ENCODE data around the gene SLC4A5.
"Not testable (repeated sequence)": the region's sequence is repeated elsewhere in the genome, so short reads cannot be mapped to it uniquely, and the experiment has no call there.

Gene SLC4A5

DNA sequence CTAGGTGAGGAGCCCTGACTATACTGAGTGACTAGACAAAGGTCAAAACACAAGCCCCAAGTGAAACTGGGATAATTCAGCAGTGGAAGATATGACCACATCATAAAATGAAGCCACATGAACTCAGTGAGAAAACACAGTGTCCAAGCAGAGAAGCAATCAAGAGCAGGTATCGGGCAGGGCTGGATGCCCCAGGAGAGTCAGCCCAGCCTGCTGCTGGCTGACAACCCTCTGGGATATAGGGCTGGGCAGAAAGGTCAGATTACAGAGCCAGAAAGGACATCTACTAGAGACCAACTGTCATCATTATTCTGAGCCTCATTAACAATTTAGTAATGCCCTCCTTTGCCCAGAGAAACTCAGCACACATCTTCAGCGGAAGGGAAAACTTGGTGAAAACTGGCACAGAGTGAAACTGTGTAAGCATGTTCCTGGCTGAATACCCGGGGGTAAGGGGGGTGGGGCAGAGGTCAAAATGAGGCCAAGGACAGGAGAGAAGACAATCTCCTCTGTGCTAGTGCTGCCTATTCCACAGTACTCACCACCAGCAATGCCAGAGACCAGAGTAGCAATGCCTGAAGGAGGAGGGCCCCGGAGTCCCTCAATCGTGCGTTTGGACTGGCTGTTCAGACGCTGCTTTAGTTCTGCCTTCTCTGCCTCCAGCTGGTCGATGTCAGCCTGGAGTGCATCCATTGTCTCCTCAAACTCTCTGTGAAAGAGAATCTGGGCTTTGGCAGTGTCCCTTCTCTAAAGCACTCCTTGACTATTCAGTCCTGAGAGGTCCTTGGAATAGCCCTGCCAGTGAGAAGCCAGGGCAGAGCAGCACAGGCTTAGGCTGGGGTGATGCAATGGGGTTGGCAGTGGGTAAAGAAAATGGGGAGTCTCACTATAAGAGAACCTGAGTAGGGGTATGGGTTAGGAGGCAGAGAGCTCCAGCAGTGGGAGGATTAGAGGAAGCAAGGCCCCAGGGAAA is 21.6 kb upstream of the SLC4A5 start:
- no peak for DNase-seq

DNA sequence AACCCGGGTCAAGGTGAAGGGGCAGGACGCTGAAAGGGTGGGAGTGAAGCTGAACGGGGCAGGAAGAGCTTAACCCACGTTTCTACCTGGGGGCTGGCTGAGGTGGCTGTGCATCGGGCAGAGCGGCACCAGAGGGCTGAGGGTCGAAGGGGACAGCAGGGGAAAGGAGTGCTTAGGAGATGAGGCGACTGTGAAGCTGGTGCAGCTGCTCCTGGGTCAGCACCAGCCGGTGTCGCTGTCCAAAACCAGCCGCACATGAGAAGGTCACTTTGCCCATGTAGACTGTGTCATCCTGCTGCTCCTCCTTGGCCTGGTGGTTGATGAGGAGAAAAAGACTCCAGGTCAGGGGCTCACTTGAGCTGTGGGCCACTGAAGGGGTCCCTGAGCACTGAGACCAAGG is 18.1 kb upstream of the SLC4A5 start:
- DNase-seq, result no peak

DNA sequence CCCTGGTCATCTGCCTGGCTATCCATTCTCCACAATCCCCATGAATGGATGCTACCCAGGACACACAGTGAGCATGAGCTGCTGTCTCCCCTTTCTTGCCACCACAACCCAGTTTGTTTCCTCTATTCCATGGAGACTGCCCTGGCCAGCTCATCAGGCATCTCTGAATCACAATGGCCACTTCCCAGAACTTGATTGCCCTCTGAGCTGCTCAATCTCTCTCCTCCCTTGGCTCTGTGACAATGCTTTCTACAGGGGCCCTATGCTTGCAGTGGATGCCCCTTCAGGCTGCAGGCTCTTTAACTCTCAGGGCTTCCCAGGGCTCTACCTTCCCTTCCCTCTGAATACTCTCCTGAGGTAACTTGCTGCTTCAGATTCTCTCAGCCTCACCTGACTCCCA is 14.4 kb upstream of the SLC4A5 start:
- no peak for DNase-seq

DNA sequence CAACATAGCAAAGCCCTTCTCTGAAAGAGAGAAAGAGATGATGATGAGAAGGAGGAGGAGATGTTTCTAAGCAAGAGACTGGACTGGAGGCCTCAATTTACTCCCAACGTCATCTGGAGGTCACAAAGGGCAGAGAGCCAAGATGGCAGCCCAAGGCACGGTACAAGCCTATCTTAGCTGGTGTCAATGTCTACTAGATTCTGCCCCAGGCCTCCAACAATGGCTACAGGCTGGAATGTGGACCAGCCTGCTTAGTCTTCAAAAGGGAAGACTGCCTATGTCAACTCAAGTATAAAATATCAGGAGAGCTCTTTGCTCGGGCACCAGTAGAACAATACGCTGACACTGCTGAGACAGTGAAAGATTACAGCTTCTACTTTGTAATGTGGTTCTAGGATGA is 6.7 kb upstream of the SLC4A5 start:
- no peak for DNase-seq

DNA sequence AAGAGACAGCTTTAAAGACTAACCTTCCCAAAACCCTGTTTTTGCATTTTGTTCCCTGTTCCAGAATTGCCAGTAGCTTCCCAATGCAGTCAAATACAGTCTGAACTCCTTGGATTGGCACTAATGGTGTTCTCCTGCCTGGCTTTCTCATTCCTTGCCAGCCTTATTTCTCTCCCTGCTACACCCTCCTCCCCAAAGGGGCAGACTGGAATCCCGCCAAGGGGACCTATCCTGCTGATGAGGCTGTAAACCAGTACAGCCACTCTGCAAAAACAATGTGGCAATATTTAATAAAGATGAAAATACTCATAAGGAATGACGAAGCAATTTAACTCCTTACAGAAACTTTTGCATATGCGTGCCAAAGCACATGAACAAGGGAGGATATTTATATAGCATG is 4.5 kb upstream of the SLC4A5 start:
- no peak for DNase-seq

DNA sequence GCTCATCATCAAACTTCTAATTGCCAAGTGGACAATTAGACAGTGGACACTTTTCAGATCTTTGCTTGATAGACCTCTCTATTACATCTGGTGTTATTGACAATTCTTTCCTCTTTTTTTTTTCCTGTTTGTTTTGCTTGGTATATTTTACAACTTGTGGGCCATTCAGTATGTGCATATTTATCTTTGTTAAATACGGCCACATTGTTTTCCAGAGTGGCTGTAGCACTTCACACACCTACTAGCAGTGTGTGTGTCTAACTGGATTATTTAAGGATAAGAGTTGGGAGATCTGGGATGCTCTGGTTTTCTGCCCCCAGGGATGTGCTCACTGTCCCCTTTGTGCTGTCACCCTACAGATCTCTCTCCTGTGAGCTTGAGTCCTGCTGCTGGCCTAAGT is 4.1 kb upstream of the SLC4A5 start:
- no peak for DNase-seq

DNA sequence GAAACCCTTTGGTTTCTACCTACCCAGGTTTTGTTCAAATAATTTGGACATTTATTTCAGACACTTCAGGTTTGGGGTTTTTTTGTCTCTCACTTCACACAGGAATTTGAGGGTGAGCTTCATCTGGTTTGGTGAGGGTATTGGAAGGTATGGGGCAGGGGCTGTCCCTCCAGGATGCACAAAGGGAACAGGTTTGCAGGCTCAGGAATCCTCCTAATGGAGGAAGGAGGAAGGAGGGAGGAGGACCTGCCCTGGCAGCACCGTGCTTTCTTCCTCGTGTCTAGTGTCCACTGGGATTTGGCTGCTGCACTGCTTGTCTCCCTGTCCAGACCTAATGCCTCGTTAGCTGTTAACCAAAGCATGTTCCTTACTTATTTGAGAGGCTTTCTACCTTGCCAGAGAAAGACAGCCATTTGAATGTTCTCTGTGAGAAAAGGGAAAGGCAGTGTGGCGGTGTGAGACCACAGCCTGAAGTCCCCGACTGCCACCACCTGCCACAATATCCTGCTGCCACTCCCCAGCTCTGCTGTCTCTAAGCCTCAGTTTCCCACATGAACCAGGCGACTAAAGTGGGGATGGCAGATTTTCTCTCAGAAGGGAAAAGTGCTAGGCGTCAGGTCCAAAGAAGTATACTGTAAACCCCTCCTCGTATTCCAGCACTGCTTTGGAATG is 2.2 kb upstream of the SLC4A5 start:
- no peak for DNase-seq

DNA sequence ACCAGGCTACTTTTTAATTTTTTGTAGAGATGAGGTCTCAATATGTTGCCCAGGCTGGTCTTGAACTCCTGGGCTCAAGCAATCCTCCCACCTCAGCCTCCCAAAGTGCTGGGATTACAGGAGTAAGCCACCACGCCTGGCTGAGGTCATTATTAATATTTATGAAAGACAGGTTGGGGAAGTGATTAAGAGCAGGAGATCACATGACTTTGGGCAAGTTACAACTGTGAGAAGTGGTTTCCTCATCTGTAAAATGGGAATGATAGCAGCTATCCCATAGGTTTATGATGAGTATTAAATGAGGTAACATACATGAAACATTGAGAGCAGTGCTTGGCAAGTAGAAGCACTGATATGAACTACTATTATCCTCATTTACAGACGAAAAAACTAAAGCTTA is 7.0 kb downstream of the SLC4A5 start:
- DNase-seq, result not testable (repeated sequence)

DNA sequence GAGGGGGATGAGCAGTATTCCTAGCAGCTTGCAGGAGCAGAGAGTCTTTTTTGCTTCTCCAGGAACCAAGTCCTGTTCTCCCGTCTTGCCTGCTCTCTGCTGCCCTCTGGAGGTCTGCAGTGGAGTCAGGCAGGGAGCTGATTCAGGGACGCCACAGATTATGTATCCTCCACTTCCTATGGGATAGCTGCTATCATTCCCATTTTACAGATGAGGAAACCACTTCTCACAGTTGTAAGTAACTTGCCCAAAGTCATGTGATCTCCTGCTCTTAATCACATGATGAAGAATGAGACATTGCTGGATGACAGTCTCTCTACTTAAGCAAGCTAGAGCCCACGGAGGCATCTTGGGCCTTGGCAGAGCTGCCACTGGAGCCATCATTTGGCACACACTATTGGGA is 8.3 kb downstream of the SLC4A5 start:
- DNase-seq, result peak; percentile 72

DNA sequence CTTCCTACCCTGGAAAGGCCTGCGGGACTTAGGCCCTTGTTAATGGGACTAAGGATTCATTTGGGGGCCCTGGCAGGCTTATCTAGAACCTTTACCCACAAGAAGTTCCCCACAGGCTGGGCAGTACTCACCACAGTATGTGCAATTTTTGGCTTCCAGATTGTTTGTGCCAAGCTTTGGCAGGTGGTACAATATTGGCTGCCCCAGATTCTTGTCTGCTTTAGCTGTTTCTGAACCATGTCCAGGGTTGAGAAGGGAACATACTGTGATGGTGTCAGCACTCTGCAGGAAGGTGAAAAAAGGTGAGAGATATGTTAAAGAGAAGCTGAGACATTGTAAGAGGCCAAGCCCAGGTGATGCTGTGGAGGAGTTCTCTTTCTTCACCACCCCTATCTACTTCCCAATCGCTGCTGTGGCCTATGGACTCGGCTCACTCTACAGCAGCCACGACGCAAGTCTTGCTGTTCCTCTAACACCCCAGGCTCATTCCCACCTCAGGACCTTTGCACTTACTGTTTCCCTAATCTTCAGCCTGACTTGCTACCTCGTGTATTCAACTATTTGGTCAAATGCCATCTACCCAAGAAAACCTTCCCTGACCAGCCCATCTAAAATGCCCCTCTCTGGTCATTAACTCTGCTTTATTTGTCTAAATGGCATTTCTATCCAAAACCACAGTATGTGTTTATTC is 9.2 kb downstream of the SLC4A5 start:
- no peak for DNase-seq

DNA sequence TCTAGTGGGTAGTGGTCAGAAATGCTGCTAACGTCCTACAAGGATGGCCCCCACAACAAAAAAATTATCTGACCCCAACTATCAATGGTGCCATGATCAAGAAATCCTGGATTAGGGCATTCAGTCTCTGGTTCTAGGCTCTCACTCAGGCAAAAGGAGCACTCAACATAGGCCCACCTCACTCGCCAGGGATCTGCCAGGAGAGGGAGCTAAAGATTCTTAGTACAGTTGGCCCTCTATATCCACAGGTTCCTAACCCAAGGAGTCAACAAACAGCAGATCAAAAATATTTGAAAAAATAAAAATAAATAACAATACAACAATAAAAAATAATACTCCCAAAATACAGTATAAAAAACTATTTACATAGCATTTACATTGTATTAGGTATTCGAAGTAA is 10.0 kb downstream of the SLC4A5 start:
- DNase-seq, result no peak

DNA sequence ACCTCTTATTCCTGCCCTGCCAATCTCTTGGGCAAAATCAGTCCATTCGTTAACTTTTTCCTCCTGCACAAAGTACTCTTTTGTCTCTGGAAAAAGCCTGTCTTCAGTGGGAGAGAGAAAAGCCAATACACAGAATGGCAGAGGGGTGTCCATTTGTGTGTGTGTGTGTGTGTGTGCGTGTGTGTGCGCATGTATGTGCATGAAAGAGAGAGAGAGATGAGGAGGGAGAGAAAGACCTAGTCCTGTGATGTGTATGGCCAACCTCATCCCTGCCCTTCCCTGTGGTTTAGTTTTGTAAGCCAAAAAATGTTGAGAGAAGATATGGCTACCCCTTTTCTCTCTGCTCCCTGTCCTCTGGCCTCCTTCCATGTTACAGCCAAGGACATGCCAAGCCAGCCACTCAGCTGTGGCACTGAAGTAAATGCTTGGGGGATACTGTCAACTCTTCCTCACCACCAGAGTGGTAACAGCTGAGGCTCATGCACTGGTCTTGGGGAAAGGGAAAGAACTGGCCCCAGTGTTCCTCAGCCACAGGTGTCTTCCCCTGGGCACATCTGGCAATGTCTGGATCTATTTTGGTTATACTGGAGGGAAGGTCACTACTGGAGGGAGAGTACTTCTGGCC is 10.6 kb downstream of the SLC4A5 start:
- no peak for DNase-seq

DNA sequence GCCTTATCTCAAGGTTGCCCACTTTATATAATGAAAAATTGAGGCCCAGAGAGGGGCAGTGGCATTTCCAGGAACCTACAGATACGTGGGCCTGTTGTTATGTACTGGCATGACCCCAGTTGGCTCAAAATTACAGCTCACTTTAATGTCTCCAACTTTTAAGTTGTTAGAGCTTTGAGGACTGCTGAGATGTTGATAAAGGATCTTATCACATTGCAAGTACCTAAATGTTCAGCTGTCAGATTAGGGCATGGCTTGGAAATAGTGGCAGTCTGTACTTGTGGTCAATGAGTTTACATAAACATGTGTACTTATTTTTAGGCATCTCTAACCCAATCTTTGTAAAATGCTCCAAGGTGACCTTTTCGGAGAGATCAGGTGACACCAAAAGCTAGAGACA is 14.6 kb downstream of the SLC4A5 start:
- DNase-seq, result no peak

DNA sequence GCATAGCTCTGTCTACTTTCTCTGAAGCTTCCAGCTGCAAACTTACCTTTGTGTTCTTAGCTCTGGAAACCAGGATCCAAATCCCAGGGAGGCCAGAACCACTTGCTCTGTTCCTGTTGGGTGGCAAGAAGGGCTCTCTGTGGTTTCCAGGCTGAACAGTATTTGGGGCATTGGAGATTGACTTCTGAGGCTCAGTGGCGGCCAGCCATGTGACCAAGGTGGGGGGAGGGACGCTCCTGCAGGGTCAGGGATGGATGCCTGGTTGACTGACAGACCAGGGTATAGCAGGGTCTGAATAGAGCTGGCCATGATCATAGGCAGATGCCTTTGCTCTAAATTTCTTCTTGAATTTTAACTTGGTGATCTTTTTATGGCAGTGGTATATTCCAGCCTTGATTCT is 15.1 kb downstream of the SLC4A5 start:
- DNase-seq, result no peak

DNA sequence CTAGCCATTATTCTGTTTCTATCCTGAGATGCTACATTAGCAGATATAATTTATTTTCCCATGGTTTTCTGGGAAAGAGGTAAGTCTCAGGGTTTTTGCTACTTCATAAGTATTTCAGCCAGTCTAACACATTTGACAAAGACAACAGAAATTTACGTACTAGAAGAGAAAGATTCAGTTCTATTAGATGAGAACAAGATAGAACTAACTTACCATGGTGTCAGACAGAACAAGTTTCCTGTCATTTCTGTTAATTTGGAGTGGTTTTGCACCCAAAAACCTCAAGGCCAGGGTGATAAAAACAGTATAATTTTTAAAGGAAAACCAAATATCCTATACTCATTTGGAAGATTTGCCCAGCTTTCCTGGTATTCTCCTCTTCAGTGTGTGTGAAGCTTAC is 15.6 kb downstream of the SLC4A5 start:
- DNase-seq, result no peak

DNA sequence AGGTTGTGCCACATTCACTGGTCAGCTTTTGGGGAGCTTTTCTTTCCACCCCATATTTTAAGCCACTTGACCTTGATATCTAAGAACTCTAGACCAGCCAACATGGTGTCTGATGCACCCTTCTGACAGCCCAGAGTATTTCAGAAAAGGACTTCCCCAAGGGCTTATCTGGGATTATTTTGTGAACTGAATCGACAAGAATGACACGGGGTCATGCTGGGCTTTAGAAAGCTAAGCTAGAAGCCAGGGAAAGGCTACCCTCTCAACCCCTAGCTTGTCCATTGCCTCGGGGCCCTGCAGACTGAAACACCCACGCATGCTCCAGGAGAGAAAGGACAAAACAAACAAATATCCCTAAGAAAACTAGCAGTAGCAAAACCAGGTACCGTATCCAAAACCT is 16.0 kb downstream of the SLC4A5 start:
- no peak for DNase-seq

DNA sequence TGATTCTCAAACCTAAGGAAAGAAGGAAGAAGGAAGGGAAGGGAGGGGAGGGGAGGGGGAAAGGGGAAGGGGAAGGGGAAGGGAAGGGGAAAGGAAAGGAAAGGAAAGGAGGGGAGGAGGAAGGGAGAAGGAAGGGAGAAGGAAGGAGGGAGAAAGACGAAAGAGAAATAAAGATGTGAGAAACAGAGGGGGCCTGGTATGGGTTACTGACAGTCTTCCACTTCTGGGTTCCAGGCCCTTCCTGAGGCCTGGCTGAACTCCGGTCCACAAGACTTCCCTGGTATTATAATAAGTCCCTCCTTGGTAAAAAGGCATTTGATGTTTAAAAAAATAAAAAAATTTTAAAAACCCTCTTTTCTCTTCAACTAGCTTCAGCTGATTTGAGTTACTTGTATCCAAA is 17.4 kb downstream of the SLC4A5 start:
- DNase-seq, result no peak

DNA sequence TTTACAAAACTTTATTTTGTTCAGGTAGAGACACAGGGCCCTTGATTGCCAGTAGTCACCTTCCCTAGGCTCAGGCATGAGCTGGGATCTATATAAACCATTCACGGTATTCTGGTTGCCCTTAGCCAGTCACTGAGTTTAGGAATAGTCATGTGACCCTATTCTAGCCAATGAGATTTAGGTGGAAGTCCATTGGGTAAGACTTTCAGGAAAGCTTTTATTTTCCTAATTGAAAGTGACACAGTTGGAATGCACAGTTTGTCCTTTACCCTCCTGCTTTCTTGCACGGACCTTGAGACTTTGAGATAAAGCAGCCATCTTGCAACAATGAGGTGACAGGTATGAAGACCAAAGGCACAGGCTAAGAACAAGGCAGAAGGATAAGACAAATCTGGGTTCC is 21.5 kb downstream of the SLC4A5 start:
- DNase-seq, result no peak

DNA sequence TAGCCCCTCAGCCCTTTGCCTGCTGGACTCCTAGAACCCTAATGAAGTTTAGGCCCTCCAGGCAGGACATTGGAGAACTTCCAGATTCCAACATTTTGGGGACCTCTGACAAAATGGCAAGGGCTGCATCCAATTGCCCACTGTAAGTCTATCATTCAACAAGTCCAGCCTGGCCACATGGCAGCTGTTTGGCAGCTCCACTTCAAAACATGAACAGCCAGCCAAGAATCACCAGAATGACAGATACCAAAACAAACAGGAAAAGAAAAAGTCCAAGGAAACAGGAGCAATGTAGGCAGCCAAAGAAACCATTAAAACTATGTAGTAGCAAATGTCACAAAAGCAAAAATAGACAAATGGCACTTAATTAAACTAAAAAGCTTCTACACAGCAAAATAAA is 25.5 kb downstream of the SLC4A5 start:
- DNase-seq, result no peak

DNA sequence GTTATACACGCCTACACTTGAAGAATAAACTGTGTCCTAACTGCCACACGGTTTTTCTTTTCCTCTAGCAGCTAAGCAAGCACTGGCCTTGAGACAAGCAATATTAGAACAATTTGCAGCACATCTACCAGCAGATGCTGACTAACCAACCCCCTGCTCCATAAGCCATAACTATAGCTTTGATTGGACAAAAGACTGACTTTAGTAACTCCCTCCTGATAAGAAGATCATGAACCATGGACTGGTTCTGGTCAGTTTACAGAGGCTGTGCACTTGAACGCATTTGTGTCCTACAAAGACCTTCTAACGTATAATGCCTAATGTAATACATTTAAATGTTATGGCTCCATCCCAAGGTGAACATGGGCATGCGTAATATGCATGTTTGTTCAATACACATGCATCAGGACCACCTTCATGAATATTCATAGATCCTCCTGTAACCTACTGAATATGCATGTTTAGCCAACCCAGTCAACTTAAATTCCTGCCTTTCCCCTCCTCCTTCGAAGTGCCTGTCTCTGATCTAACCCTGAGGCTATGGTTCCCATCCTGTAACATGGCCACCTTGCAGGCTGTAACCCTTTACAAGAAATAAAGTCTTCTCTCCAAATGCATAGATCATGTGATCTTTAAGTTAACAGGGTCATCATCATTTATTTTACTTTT is 26.5 kb downstream of the SLC4A5 start:
- DNase-seq, result no peak

DNA sequence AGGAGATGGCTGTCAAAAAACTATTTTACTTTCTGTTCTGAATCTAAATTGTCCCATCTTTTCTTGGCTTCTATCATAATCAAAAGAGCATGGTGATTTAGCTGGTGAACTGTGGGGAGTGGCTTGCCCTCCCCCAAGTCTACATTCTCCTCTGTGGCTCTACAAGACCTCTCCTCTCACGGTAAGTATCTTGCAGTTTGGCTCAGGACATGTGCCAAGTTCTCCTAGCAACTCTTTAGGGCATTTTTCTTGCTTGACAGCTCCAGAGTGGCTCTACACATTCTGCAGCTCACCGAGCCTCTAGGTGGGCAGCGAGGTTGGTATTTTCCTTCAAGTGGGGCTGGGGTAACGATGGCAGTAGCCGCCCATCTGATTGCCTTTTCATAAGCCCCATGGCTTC is 29.1 kb downstream of the SLC4A5 start:
- DNase-seq, result no peak

DNA sequence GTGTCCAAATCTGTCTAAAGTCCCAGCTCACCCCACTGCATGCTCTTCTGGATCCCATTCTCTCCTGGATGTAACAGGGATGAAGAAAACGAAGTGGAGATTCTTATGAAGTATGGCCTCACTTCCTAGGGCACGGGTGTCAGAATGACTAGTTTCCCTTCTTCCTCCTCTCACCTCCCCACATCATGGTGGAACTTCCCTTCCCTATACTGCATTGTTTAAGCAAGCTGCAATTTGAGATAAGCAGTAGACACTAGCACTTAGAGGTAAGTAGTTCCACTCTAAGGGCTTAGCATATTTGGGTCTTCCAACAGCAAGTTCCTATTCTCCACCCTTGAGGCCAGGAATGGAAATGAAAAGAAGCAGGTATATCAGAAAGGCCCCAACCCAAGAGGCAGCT is 29.7 kb downstream of the SLC4A5 start:
- DNase-seq, result no peak

DNA sequence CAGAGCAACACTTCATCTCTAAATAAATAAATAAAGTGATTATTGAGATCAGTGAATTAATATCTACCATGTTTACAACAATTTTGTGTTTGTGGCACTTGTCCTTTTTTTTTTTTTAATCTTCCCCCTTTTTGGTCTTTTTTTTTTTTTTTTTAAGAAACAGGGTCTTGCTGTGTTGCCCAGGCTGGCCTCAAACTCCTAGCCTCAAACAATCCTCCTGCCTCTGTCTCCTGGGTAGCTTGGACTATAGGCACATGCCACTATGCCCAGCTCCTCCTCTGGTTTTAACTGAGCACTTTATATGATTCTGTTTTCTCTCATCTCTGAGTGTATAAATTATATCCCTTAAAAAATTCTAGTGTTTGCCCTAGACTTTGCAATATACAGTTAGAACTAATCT is 30.3 kb downstream of the SLC4A5 start:
- DNase-seq, result no peak

All from activated naive CD4-positive, alpha-beta T cell treated with anti-CD3 and anti-CD28 coated beads, Interleukin-2, amount 50 U/mL, for 16 hours (primary cell).